HG02763 (cell line): ENCODE measurements around the gene ASXL2.
"Not testable (repeated sequence)": the region's sequence is repeated elsewhere in the genome, so short reads cannot be mapped to it uniquely, and the experiment has no call there.

Source experiments
- ATAC-seq: cut with Tn5 transposase; IDR thresholded peaks from one replicate; pipeline ENCODE4 v1.9.1; 2021; ENCODE audit warnings: mild to moderate bottlenecking, moderate library complexity; ENCODE audit not compliant: unreplicated experiment

ASXL2 gene

GRCh38 chr2:25894135-25894830, 16.0 kb upstream of the ASXL2 start:
- no peak for ATAC-seq

GRCh38 chr2:25891672-25892071, 13.4 kb upstream of the ASXL2 start:
- ATAC-seq: no peak

- ATAC-seq: no peak
These were observed 9.4 kb upstream of the ASXL2 start for GRCh38 chr2:25887624-25888242.

GRCh38 chr2:25885933-25886332, 7.6 kb upstream of the ASXL2 start:
- ATAC-seq: no peak

- ATAC-seq: no peak
These were observed 3.5 kb upstream of the ASXL2 start for GRCh38 chr2:25881764-25882163.

GRCh38 chr2:25879133-25879730, 945 bp upstream of the ASXL2 start:
- ATAC-seq: no peak

- ATAC-seq: peak; percentile 44
These were observed 591 bp downstream of the ASXL2 start for GRCh38 chr2:25877431-25878360.

- no peak for ATAC-seq
These were observed 6.2 kb downstream of the ASXL2 start for GRCh38 chr2:25872134-25872533.

GRCh38 chr2:25867396-25868003, 10.8 kb downstream of the ASXL2 start:
- no peak for ATAC-seq

- no peak for ATAC-seq
These were observed 21.9 kb downstream of the ASXL2 start for GRCh38 chr2:25856377-25856776.

- no peak for ATAC-seq
These were observed 23.2 kb downstream of the ASXL2 start for GRCh38 chr2:25855065-25855464.

- ATAC-seq: no peak
These were observed 23.7 kb downstream of the ASXL2 start for GRCh38 chr2:25854613-25855012.

GRCh38 chr2:25853038-25853638, 25.1 kb downstream of the ASXL2 start:
- ATAC-seq: no peak

- ATAC-seq: peak; percentile 82
These were observed 26.4 kb downstream of the ASXL2 start for GRCh38 chr2:25851740-25852503.

- not testable (repeated sequence) for ATAC-seq
These were observed 27.9 kb downstream of the ASXL2 start for GRCh38 chr2:25850400-25850799.

- not testable (repeated sequence) for ATAC-seq
These were observed 28.9 kb downstream of the ASXL2 start for GRCh38 chr2:25849350-25849749.

- no peak for ATAC-seq
These were observed 32.3 kb downstream of the ASXL2 start for GRCh38 chr2:25845843-25846505.

GRCh38 chr2:25844089-25844488, 34.2 kb downstream of the ASXL2 start:
- ATAC-seq: no peak

GRCh38 chr2:25842155-25842554, 36.1 kb downstream of the ASXL2 start:
- no peak for ATAC-seq
